OCI-LY7 (cell line): ENCODE measurements around the gene TDRD9. TPM values are rescaled to one million over a fixed set of nuclear protein-coding genes. Genes with fewer than 3 reads are reported as not detected.

Experiments used
- BruUV-seq: library from RNA; stranded (reverse); fragments of 400-500 nt; replicated peaks from 2 replicates; lab custom pipeline; 2021; lab: Mats Ljungman, UMichigan
- CTCF ChIA-PET: fragments of 300-600 bp; sonication (Branson Sonifier 250); formaldehyde crosslinking; loops from one replicate; lab custom pipeline; 2022; ENCODE audit warnings: antibody characterized with exemption; ENCODE audit not compliant: unreplicated experiment; lab: Charles Lee
- POLR2A ChIA-PET: fragments of 300-600 bp; sonication (Branson Sonifier 250); formaldehyde crosslinking; loops from one replicate; lab custom pipeline; 2022; ENCODE audit warnings: antibody characterized with exemption; lab: Charles Lee
- DNase-seq: peaks from one replicate; pipeline ENCODE4 v3.0.0-alpha.2; 2015; ENCODE audit warnings: low spot score
- H2AFZ ChIP-seq: fragments of 200-600 bp; sonication (generic), shearing (Covaris generic); 2 replicates; pipeline ENCODE4 v1.6.1; 2014; ENCODE audit warnings: mild to moderate bottlenecking, antibody characterized with exemption, low read length, moderate library complexity
- H3K27ac ChIP-seq: fragments of 200-600 bp; sonication (generic); 2 replicates; pipeline ENCODE4 v1.5.1; 2014; ENCODE audit warnings: mixed run types, low read depth, mild to moderate bottlenecking, moderate library complexity, low read length, inconsistent platforms; ENCODE audit not compliant: poor library complexity, severe bottlenecking
- H3K36me3 ChIP-seq: fragments of 200-600 bp; sonication (generic); 2 replicates; pipeline ENCODE4 v1.6.1; 2014; ENCODE audit warnings: mild to moderate bottlenecking, antibody characterized with exemption, low read length, moderate library complexity, mixed read lengths; ENCODE audit not compliant: insufficient read depth
- H3K4me1 ChIP-seq: fragments of 200-600 bp; sonication (generic); 2 replicates; pipeline ENCODE4 v1.5.1; 2014; ENCODE audit warnings: mild to moderate bottlenecking, low read length; ENCODE audit not compliant: insufficient read depth, poor library complexity, severe bottlenecking
- H3K4me2 ChIP-seq: fragments of 200-600 bp; sonication (generic); 2 replicates; pipeline ENCODE4 v1.6.1; 2014; ENCODE audit warnings: mild to moderate bottlenecking, low read length
- H3K4me3 ChIP-seq: fragments of 200-600 bp; sonication (generic); 2 replicates; pipeline ENCODE4 v1.5.1; 2014; ENCODE audit warnings: mild to moderate bottlenecking, low read depth, low read length; ENCODE audit not compliant: poor library complexity, severe bottlenecking
- H3K79me2 ChIP-seq: fragments of 200-600 bp; sonication (generic); 2 replicates; pipeline ENCODE4 v1.6.1; 2016; ENCODE audit warnings: low read depth, mild to moderate bottlenecking, low read length, moderate library complexity, mixed read lengths; ENCODE audit not compliant: insufficient read depth
- H3K9me2 ChIP-seq: fragments of 200-600 bp; sonication (generic); 2 replicates; pipeline ENCODE4 v1.6.1; 2016; ENCODE audit warnings: mild to moderate bottlenecking, low read length, mixed read lengths; ENCODE audit not compliant: insufficient read depth
- H3K9me3 ChIP-seq: fragments of 200-600 bp; sonication (generic); 2 replicates; pipeline ENCODE4 v1.6.1; 2014; ENCODE audit warnings: mild to moderate bottlenecking, mixed run types, low read length, mixed read lengths
- H4K20me1 ChIP-seq: fragments of 200-600 bp; sonication (generic); 2 replicates; pipeline ENCODE4 v1.6.1; 2014; ENCODE audit warnings: mild to moderate bottlenecking, antibody characterized with exemption, low read length, moderate library complexity, mixed read lengths; ENCODE audit not compliant: insufficient read depth
- CTCF ChIP-seq: fragments of 200-600 bp; sonication (generic); conservative IDR thresholded peaks from 2 replicates; pipeline ENCODE4 v1.5.1; 2014; ENCODE audit warnings: mild to moderate bottlenecking, antibody characterized with exemption, low read length, moderate library complexity, mixed read lengths
- EZH2phosphoT487 ChIP-seq: fragments of 200-600 bp; sonication (generic); IDR thresholded peaks from 2 replicates; pipeline ENCODE4 v1.6.1; 2018; ENCODE audit warnings: low read depth, borderline replicate concordance, mild to moderate bottlenecking, mixed run types, antibody characterized with exemption, low read length, moderate library complexity, mixed read lengths
- intact Hi-C: fragments of 100-400 bp; cut with micrococcal nuclease; formaldehyde crosslinking; loops from one replicate; pipeline ENCODE4 v1.10.0; 2022; ENCODE audit not compliant: unreplicated experiment
- total RNA-seq, 2 experiments: library from RNA; depleted of rRNA in 1 of 2; stranded (reverse); fragments of >200 nt in 1 of 2; shearing (Covaris generic) in 1 of 2; gene quantifications; 2 replicates each; pipeline ENCODE4 v1.2.3, GENCODE V29; 2014 to 2022

TDRD9 gene
- total RNA-seq, 2 experiments from 2014 or later = not detected

- Histone ChIP-seq H3K36me3 (no peaks in the 10 kb centered on the region), H4K20me1 (no peaks in the 10 kb centered on the region), H2AFZ (no peak overlapping the region), H3K4me1 (no peaks in the 10 kb centered on the region), H3K4me2 (no peak overlapping the region), H3K27ac (no peak overlapping the region), H3K9me3 (no peaks in the 10 kb centered on the region), H3K4me3 (no peak overlapping the region), H3K79me2 (no peaks in the 10 kb centered on the region), H3K9me2 (no peaks in the 10 kb centered on the region)
- ChIA-PET CTCF (no interaction called here), POLR2A (no interaction called here)
- BruUV-seq = no TSS peak
- no peak for DNase-seq
- intact Hi-C loops = no loop called here
- TF ChIP-seq CTCF = no peak
- TF ChIP-seq EZH2phosphoT487 = no peak
Observed at GRCh38 chr14:103960457-103961055, 32.3 kb downstream of the TDRD9 start.

DNA sequence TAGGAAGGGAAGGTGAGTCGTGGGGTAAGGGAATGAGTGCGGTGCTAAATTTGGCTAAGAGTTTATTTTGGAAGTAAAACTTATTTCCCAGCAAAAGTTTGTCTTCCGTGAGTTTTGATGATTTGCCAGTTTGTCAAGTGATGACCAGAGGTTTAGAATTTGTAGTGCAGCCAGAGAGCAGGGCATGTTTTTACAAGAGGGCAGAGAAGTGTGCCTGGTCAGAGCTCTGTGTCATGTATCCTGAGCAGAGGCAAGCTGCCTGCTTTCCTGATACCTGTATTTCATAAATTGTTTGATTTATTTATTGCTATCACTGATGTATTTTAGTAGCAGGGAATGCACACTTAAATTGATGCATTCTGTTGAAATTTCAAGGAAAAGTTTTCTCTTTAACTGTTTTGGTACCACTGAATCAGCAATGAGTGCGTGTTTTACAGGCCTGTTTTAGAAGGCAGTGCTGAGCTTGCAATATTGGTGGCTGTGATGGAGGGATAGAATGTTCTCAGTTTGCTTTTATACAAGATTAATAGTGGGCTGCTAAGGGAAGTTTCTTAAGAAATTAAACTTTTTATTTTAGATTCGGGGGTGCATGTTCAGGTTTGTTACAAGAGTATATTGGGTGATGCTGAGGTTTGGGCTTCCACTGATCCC, 33.8 kb downstream of the TDRD9 start:
- Histone ChIP-seq H4K20me1 (no peaks in the 10 kb centered on the region), H3K27ac (no peak overlapping the region), H3K4me1 (no peaks in the 10 kb centered on the region), H3K4me3 (no peak overlapping the region), H2AFZ (no peak overlapping the region), H3K79me2 (no peaks in the 10 kb centered on the region), H3K4me2 (no peak overlapping the region), H3K36me3 (no peaks in the 10 kb centered on the region), H3K9me2 (no peaks in the 10 kb centered on the region), H3K9me3 (no peaks in the 10 kb centered on the region)
- ChIA-PET POLR2A (no interaction called here), CTCF (no interaction called here)
- TF ChIP-seq EZH2phosphoT487 = no peak
- no peak for TF ChIP-seq CTCF
- intact Hi-C loops = no loop called here
- no TSS peak for BruUV-seq
- no peak for DNase-seq

GRCh38 chr14:103966631-103967030, 38.4 kb downstream of the TDRD9 start:
- Histone ChIP-seq H3K9me3 (no peaks in the 10 kb centered on the region), H2AFZ (no peak overlapping the region), H3K4me2 (no peak overlapping the region), H3K9me2 (no peaks in the 10 kb centered on the region), H3K27ac (no peak overlapping the region), H3K4me3 (no peak overlapping the region), H3K36me3 (no peaks in the 10 kb centered on the region), H3K79me2 (no peaks in the 10 kb centered on the region), H4K20me1 (no peaks in the 10 kb centered on the region), H3K4me1 (no peaks in the 10 kb centered on the region)
- POLR2A ChIA-PET = interaction anchor here (0.7 kb wide), 1 partner anchor 752 kb away, joined by 3 read pairs; no protein-coding TSS in a partner anchor
- DNase-seq = no peak
- TF ChIP-seq EZH2phosphoT487 (no peak), CTCF (no peak)
- intact Hi-C loops = no loop called here
- CTCF ChIA-PET = no interaction called here
- BruUV-seq = no TSS peak
